B cell (primary cell): ENCODE data around the gene BATF2.

Experiments used
- EZH2 ChIP-seq: IDR thresholded peaks from 2 replicates; pipeline ENCODE4 v1.6.1; 2012; ENCODE audit warnings: borderline replicate concordance, low read depth, mild to moderate bottlenecking, moderate library complexity, low read length; ENCODE audit not compliant: insufficient read depth, poor library complexity, severe bottlenecking
- TF ChIP-seq, protein P1 (sequence below): fragments of 200-600 bp; IDR thresholded peaks from one replicate; pipeline ENCODE4 v1.8.0; 2022; ENCODE audit warnings: antibody characterized with exemption, mild to moderate bottlenecking

DNA sequence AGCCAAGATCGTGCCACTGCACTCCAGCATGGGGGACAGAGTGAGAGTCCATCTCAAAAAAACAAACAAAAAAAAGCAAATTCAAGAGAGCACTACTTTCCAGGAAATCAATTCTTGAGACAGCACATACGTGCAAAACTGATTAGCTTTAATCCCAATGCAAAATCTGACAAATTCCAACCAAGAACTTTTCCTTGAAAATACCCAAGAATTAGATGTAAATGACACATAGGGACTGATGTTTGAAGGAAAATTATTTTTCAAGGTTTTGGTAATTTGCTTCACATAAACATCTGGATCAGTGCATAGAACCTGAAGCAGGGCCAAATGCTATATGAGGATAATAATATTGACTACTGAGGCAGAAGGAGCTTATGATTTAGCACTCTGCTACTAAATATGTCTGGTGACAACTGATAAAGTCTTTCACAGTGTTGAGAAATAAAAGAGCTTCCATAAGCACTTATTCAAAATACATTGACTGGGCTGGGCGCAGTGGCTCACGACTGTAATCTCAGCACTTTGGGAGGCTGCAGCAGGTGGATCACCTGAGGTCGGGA, 33.6 kb downstream of the BATF2 start:
- TF ChIP-seq, protein P1, sequence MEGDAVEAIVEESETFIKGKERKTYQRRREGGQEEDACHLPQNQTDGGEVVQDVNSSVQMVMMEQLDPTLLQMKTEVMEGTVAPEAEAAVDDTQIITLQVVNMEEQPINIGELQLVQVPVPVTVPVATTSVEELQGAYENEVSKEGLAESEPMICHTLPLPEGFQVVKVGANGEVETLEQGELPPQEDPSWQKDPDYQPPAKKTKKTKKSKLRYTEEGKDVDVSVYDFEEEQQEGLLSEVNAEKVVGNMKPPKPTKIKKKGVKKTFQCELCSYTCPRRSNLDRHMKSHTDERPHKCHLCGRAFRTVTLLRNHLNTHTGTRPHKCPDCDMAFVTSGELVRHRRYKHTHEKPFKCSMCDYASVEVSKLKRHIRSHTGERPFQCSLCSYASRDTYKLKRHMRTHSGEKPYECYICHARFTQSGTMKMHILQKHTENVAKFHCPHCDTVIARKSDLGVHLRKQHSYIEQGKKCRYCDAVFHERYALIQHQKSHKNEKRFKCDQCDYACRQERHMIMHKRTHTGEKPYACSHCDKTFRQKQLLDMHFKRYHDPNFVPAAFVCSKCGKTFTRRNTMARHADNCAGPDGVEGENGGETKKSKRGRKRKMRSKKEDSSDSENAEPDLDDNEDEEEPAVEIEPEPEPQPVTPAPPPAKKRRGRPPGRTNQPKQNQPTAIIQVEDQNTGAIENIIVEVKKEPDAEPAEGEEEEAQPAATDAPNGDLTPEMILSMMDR: no peak
- no peak for TF ChIP-seq EZH2
